NCI-H82 treated with DMSO at 0.1 percent for 48 hours (cell line): Measurements from ENCODE around the gene TMEM158.

Experiments
- DNase-seq: peaks from one replicate; lab custom pipeline; 2025; ENCODE audit not compliant: unreplicated experiment; lab: John Stamatoyannopoulos, UW

The TMEM158 gene

DNA sequence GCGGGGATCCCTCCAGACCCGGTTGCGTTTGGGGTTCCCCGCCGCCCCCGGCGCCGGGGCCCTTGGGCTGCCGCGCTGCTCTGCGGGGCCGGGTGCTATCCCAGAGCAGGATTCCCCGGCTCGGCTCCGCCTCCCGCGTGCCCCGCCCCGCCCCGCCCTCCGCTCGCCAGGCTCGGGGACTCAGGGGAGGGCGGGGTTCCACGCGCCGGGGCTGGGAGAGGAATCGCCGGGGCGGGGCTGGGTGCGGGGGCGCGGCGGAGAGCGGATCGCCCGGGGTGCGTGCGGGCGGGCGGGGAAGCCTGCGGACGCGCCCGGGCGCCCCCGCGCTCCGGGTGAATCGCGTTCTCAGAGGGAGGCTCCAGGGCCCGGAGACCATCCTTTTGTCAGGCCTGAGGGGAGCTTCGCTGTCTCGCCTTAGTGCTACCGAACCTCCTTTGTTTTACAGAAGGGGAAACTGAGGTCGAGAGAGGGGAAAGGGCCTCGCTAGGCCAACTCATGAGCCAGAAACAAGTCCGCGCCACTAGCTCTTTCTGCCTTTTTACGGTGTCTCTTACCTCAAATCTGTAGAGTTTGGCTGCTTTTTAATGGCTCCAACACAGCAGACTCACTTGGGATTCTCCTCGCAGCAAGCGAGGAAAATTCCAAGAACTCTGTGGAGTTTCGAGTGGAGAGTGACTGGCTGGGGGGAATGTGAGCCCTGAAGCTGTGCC lies at the start of gene TMEM158:
Gene TMEM158 (minus strand): TSS at position 82 of the 710 bp plus-strand sequence. CDS start 260 bp downstream, outside the sequence.
- DNase-seq: peak; percentile 27

DNA sequence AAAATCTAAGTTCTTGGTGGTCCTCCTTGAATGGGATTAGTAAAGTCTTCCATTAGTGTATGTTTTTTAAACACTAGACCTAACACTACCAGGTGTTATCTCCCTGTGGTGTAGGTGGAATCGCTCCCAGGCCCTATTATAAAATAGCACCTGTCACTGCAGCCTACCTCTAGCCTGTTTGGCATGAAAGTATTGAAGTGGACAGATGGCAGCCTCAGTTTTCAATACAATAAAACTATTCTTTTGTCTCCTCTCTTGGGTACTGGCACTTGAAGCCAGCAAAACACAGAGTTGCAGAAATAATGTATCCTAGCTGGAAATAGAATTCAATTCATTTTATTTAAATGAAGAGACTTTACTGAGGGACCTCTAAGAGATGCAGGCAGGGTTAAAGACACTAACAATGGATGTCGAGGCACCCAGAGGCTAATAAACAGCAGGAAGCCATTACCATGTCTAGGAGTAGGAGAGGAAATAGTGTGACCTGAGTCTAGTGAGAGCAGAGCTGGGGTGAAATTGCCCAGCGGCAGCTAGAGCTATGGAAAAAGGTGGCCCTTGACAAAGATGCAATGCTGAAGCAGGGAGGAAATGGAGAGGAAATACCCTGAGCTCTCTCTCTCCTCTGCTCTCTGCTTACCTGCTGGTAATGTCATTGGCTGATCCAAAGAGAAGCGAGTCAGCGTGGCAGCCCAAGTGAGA lies 49.1 kb upstream of the TMEM158 start:
- no peak for DNase-seq

DNA sequence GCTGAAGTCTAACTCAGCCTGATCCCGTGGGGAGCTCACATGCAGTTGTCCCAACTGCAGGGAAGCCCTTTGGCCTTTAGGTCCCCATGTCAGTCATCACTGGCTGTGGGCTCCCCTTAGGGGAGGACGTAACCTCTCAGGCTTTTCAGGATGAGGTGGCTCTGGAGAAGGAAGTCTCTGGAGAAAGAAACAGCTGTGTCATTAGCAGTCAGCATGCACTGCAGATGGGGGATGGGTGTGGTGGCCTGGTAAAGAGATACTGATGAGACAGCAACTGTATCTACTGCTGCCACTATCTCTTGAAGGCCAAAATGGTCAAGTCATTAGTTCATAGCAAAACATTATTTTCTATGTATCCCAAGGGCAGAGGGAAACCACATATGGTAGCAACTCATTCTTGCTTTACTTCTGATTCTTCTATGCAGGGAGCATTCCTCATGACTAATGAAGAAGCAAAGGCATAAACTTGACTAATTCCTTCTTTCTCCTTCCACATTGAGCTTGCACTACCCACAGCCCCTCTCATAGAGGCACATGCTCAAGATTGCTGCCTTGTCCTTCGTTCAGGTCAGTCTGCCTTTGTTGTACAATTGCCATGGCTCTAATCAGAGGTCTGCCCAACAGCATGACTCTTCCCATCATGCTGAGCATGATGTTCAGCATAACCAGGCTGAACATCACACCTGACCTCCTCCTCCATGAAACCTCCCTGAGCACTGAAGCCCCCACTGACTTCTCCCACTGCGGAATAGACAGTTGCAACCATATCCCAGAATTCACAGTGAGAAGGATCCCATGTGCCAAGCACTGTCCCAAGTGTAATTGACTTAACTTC lies 47.8 kb upstream of the TMEM158 start:
- DNase-seq: no peak

DNA sequence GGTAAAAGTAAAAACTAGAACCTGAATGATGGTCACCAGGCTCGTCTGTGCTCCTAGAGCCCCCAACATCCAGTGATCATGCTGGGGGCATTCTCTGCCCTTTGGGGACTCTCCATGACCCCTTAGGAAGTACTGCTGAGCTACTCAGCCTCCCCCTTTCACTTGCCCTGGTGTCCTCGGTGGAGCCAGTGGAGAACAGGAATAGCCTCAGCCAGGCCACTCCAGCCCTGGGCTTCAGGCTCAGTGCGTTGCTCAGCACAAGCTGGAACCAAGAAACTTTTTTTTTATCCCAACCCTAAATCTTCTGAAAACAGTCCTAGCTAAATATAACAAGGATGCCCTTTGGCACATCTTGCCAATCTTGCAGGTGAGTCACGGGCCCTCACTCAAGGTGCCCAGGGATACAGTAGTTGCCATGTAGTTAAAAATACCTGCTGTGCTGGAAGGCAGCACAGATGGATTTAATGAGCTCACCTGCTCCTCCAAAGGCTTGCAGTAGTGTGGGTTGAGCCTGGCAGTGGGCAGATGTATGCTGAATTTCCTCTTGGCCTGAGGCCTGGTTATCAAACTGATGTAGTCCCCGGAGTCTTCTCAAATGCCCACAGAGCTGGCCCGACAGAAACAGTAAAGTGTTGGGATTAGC lies 46.9 kb upstream of the TMEM158 start:
- DNase-seq: no peak

DNA sequence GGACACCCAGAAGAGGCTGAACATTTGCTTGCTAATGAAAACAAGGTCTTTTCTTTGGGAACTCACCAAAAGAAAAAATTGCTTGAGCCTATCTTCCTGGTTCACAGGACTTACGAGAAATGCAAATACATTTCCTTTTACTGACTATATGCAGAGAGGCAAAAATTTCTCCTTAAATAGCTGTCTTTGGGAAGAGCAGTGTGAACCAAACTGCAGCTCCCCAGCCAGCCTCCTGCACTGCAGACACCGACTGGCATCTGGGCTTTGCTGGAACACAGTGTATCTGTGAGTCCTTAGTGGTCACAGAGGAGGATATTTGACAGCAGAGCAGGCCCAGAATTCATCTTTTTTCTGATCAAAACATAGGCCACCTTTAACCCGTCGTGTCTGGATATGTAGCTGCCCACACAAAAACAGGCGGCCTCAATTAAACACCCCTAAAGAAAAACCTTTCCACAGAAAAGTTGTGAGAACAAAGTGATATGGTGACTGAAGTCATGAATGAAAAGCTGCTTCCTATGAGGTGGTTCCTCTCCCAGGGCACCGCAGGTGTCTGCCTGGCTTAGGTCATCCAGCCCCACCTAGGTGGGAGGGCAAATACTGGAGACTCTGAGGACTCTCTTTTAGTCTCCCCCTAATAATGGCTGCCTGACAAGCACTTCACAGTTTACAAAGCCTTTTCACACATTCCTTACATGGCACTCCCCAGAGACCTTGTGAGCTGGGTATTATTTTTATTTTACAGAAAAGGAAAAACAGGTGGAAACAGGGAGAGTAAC lies 46.1 kb upstream of the TMEM158 start:
- no peak for DNase-seq

DNA sequence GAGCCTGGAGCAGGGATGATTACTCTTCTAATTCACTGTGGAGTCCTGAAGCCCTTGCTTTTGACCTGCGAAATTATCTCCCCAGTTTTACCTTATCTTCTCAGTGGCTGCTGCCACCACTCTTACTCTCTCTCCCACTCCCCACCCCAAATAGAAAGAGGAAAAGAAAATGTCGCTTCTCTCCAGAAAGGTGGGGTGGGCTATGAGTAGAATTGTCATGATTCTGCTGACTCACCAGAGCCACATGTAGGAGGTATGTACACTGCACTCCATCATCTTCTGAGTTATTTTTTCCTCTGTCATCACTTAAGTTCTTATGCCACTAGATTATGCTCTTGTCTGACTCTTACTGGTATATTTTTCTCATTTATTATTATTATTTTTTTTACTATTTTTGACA lies 43.9 kb upstream of the TMEM158 start:
- no peak for DNase-seq

DNA sequence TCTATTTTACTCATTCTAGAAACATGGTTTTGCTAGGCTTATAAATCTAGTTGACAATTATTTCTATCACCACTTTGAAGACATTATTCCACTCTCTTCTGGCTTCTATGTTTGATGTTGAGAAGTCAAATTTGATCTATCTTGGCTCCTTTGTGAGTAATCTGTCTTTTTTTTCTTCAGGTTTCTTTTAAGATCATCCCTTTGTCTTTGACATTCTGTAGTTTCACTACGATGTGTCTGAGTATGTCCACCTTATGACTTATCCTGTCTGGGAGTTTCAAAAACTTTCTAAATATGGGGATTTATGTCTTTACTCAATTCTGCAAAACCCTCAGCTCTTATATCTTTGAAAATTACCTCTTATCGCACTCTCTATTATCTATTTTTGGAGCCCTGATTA lies 41.0 kb upstream of the TMEM158 start:
- DNase-seq: no peak

DNA sequence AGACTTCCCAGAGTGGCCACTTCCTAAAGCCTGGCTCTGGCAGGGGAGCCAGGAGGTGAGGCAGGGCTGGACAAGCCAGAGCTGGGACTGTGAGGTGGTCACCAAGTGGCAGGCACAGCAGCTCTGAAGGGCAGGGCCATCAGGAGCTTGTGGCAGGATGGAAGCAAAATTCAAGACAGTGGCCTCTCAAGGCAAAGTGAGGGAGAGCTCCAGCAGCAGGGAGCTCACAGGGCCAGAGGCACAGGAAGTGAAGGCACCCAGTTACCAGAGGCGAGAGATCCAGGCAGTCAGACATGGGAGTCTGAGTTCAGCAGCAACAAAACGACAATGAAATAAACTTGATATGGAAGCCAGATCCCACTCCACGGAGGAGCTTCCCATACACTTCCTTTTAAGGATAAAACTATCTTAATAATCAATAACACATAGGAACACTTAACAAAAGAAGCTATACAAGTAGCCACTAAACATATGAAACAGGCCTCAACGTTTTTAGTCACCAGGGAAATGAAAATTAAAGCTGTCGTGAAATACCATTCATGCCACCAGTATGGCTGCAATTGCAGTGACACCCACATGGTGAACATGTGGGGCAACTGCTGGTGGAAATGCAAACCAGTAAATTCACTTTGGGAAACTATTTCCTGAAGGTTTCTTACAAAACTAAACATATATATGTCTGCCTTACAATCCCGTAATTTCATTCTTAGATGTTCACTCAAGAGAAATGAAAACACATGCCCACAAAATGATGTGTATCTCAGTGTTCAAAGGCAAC lies 35.4 kb upstream of the TMEM158 start:
- no peak for DNase-seq

DNA sequence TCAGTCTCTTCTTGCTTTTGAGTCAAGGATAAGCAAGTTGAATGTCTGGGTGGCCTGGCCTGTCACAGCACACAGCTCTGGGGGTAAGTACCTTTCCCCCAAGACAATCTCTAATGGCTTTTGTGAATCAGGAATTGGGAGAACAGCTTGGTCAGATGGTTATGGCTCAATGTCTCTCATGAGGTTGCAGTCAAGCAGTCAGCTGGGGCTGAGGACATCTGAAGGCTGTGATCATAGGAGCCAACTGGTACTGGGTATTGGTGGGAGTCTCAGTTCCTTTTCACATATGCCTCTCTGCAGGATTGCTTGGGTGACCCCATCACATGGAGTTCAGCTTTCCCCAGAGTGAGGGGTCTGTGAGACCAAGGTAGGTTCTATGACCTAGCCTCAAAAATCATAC lies 33.0 kb upstream of the TMEM158 start:
- no peak for DNase-seq

DNA sequence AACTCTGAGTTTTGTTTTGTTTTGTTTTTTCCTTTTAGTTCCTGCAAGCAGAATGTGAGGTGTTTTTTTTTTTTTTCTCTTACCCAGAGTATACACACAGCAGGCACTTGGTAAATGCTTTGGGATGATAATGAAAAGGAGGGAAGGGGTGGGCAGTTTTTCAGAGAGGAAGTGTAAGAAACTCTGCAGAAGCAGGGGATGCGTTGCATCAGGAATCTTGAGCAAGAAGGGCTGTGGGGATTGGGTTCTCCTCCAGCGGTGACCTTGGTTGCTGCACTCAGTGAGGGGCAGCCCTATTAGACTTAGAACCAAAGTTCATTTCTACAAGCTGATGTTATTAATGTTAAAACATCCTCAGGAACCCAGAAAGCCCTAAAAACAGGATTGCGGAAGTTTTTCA lies 32.2 kb upstream of the TMEM158 start:
- no peak for DNase-seq

DNA sequence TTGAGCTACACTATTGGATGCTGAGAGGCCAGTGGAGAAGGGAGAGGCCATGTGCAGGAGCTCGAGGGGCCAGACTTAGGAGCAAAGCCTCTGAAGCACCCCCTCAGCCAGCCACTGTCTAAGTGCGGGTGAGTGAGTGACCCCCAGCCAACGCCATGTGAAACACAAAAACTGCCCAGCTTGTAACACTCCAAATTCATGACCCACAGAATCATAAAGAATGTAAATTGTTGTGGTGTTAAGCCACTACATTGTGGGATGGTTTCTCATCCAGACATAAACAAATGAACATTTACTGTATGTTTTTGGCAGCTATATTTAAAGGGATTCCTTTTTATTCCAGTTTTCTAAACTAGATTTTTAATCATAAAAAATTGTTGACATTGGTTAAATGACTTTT lies 27.2 kb upstream of the TMEM158 start:
- no peak for DNase-seq

DNA sequence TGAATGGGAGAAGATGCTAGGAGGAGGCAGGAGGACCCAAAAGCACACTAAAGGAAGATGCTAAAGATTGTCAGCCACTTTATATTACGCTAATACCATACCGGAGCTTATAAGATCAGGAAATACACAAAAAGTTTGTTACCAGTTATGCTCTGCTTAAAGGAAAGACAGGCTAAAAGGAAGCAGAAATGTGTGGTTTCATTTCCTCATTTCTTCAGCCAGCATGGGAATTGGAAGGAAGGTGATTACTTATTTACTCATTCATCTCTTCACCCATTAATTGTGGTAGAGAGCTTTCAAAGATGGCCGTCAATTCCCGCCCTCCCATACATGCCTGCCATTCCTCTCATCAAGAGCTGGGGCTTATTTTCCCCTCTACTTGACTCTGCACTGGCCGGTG lies 26.7 kb upstream of the TMEM158 start:
- DNase-seq: no peak

DNA sequence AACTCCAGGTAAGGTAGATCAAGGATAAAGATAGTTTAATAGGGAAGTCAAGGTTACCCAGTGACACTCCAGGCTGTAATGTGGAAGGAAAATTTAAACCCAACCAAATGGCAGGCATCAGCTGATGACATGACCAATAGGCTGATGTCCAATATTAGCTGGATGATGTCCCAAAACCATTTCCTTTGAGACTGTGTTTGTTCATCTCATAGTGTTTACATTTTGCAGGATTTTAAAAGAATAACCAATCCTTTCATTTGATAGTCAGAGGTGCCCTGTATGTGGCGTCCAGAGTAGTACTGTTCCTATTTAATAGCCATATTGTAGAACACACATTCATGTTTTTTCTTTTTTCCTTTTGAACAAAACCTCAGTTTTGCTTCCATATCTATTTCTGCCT lies 23.3 kb upstream of the TMEM158 start:
- DNase-seq: no peak

DNA sequence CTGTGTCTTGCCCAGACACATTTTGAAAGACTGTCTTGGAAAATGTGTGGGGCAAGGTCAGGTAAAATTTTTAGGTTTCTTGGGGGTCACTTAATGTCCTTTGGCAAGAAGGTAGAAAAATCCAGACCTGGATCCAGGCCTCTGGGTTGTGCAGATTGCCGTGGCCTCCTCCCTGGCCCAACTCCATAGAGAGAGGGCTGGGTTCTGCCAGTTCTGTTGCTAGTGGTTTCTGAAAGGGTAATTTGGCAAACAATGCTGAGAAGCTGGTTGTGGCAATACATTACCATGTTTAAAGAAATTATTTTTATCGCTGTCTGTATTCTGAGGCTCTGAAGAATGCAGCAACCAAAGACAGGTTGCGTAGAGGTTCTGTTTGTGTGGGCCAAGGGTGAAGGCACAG lies 20.2 kb upstream of the TMEM158 start:
- DNase-seq: no peak

DNA sequence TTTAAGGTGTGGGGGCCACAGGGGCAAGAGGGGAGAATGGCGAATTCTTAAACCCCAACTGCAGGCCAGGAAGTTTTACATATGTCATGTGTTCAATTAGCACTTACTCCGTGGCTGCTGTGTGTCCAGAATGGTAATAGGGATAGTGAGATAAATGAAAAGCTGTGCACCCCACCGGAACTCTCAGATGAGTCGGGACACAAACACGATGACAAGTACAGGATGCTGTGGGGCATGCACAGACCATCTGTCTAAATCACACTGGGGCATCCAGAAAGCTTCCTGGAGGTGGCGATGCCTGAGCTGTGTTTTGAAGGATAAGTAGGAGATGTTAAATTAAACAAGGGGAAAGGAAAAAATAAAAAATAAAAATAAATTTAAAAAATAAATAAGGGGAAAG lies 18.3 kb upstream of the TMEM158 start:
- no peak for DNase-seq

DNA sequence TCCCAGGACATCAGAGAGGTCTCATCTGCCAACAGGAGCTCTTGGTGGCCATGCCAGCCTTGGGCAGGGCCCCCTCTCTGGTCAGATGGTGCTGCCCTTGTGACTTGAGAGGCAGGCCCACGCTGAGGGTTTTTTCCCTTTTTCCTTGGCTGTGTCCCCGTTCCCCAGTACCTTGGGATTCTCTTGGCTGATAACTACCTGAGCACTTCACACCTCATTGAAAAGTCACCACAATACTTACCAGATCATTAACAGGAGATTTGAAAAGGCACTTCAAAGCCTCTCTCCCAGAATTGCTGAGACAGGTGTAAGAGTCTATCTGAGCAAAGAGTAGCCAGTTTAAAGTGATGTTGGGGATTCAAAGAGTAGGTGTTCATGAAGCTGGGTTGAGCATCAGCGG lies 15.1 kb upstream of the TMEM158 start:
- DNase-seq: no peak

DNA sequence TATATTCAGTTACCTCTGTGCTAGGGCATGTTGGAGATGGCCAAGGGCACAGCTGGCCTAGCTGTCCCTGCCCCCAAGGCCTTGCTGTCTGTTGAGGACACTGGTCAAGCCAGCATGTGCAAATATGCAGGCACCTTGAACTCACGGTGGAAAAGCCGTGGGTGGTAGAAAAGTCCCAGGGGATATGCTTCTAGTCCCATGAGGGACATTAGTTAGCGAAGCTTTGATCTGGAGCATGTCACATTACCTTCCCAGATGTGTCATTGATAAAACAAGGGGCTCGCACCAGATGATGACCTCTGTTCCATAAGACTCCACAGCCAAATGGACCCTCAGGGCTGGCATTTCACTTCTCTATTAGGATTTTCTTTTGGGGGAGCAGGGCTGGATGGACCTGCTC lies 14.2 kb upstream of the TMEM158 start:
- DNase-seq: no peak

DNA sequence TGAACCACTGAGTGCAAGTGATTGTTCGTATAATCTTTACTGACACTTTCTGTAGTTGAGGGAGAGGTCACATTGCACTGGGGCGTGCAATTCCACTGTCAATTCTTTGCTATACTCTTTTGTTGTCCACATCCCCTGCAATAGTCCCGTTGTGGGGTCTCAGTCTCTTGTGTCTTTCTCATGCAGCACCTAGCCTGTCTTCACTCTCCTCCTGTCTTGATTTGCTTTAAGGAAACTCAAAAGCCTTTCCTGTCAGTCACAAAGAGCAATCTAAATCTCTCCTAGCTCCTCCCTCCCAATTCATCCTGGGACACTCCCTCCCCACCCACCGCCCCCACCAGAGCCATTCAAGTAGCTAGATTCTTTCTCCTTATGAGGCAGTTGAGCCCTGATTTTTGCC lies 13.2 kb upstream of the TMEM158 start:
- DNase-seq: no peak

DNA sequence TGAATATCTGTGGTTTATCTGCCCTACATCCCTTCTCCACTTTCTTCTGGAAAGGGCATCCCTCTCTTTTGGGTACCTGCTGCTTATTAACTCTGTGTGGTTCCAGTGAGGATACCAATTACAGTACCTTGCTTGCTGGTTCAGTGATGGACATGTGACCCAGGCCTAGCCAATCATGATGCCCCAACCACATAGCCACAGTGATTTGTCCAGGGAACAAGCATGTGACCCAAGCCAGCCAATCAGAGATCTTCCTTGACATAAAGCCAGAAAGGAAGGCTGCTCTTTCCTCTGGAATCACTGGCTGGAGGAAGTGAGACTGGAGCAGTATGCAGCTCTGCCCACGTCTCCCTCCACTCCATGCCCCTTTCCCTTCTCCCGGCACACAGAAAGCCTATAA lies 10.9 kb upstream of the TMEM158 start:
- DNase-seq: no peak

DNA sequence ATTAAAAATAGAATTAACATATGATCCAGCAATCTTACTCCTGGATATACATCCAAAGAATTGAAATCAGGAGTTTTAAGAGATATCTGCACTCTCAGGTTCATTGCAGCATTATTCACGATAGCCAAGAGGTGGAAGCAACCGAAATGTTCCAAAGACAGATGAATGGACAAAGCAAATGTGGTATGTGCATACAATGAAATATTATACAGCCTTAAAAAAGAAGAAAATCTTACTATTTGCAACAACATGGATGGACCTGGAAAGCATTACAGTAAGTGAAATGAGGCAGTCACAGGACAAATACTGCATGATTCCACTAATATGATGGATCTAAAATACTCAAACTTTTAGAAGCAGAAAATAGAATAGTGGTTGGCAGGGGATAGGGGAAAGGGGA lies 9.3 kb upstream of the TMEM158 start:
- no peak for DNase-seq
